ENCODE data around the gene KYAT1.
"Not testable (repeated sequence)": the region's sequence is repeated elsewhere in the genome, so short reads cannot be mapped to it uniquely, and the experiment has no call there.

KYAT1 gene

GRCh38 chr9:128809831-128810230 lies 71.9 kb downstream of the KYAT1 start:
- no peak for DNase-seq

GRCh38 chr9:128809036-128809599 lies 72.6 kb downstream of the KYAT1 start:
- DNase-seq, result no peak

- DNase-seq, result no peak
These were observed 73.2 kb downstream of the KYAT1 start for GRCh38 chr9:128808543-128808942.

GRCh38 chr9:128807827-128808226 lies 73.9 kb downstream of the KYAT1 start:
- DNase-seq, result no peak

GRCh38 chr9:128805661-128806060 lies 76.1 kb downstream of the KYAT1 start:
- DNase-seq, result no peak

- no peak for DNase-seq
These were observed 79.3 kb downstream of the KYAT1 start for GRCh38 chr9:128802482-128802881.

GRCh38 chr9:128800061-128800460 lies 81.7 kb downstream of the KYAT1 start:
- no peak for DNase-seq

GRCh38 chr9:128798896-128799295 lies 82.9 kb downstream of the KYAT1 start:
- DNase-seq, result no peak

- DNase-seq, result not testable (repeated sequence)
These were observed 86.8 kb downstream of the KYAT1 start for GRCh38 chr9:128794961-128795360.

GRCh38 chr9:128792978-128793686 lies 88.6 kb downstream of the KYAT1 start:
- no peak for DNase-seq

- DNase-seq, result no peak
These were observed 89.6 kb downstream of the KYAT1 start for GRCh38 chr9:128792134-128792533.

- DNase-seq, result no peak
These were observed 91.2 kb downstream of the KYAT1 start for GRCh38 chr9:128790536-128790935.

- no peak for DNase-seq
These were observed 93.3 kb downstream of the KYAT1 start for GRCh38 chr9:128788445-128788844.

GRCh38 chr9:128787659-128788058 lies 94.1 kb downstream of the KYAT1 start:
- DNase-seq, result no peak

GRCh38 chr9:128786681-128787601 lies 94.8 kb downstream of the KYAT1 start, which contains the start of gene TBC1D13:
Gene TBC1D13 (plus strand): TSS chr9:128787253. CDS start chr9:128787354, 101 bp downstream.
- peak; percentile 88 for DNase-seq

GRCh38 chr9:128785427-128785826 lies 96.3 kb downstream of the KYAT1 start:
- DNase-seq, result no peak
